HG02759 (cell line): Measurements from ENCODE around the gene HAUS8.
"Not testable (repeated sequence)": the region's sequence is repeated elsewhere in the genome, so short reads cannot be mapped to it uniquely, and the experiment has no call there.

Experiments used
- ATAC-seq: cut with Tn5 transposase; IDR thresholded peaks from one replicate; pipeline ENCODE4 v1.9.1; 2021; ENCODE audit warnings: mild to moderate bottlenecking, moderate library complexity; ENCODE audit not compliant: unreplicated experiment

HAUS8 gene

DNA sequence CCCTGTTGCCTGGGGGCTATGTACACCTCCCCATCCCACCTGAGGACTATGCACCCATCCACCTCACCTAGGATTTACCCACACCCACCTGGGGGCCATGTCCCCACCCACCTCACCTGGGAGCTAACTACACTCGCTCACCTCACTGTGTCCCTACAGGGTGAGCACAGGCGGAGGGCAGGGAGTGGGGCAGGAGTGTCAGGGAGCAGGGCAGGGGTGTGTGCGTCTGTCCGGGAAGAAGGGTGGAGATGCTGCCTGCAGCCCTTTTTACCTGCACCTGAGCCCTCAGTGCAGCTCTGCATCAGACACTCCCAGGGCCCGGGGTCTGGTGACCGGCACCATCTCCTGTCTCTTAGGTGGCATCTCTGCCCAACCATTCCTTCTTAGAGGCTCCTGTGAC lies 38.1 kb downstream of the HAUS8 start:
- no peak for ATAC-seq

DNA sequence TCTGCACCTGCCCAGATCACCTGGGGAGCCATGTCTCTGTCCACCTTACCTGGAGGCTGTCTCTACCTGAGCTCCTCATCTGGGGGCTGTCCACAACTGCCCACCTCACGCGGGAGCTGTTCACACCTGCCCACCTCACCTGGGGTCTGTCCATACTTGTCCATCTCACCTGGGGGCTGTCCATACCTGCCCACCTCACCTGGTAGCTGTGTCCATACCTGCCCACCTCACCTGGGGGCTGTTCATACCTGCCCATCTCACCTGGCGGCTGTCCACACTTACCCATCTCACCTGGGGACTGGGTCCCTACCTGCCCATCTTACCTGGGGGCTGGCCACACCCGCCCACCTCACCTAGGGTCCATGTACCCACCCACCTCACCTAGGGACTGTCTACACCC lies 38.6 kb downstream of the HAUS8 start:
- no peak for ATAC-seq

DNA sequence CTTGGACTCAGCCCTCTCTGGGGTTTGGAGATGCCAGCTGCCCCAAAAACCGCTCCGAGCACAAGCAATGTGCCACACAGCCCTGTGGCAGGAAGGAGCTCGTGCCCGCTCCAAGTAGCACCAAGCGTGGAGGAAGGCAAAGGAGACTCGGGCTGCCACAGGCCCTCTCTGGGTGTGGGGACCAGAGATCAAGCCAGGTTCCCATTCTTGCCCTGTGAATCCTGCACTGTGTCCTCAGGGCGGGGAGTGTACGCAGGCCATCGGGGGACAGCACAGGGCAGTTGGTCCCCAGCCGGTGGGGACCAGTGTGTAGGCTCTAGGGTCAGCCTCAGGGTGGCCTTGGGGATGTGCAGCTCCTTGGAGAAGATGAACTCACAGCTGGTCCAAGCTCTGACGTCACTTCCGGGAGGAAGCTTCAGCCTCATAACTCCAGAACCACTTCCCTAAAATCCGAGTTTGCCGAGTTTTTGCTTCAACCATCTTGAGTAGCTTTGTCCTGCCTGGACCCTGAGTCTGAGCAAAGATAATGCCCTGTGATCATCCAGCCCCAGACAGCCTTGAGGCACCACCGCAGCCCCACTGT lies 39.3 kb downstream of the HAUS8 start:
- ATAC-seq, result no peak

DNA sequence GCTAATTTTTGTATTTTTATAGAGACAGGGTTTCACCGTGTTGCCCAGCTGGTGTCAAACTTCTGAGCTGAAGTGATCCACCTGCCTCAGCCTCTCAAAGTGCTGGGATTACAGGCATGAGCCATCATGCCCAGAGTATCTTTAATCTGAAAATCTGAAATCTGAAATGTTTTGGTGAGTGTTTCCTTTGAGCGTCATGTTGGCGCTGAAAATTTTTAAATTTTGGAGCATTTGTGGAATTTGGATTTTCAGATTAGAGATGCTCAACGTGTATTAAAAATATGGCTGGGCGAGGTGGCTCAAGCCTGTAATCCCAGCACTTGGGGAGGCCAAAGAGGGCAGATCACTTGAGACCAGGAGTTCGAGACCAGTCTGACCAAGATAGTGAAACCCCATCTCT lies 43.5 kb downstream of the HAUS8 start:
- ATAC-seq, result no peak

DNA sequence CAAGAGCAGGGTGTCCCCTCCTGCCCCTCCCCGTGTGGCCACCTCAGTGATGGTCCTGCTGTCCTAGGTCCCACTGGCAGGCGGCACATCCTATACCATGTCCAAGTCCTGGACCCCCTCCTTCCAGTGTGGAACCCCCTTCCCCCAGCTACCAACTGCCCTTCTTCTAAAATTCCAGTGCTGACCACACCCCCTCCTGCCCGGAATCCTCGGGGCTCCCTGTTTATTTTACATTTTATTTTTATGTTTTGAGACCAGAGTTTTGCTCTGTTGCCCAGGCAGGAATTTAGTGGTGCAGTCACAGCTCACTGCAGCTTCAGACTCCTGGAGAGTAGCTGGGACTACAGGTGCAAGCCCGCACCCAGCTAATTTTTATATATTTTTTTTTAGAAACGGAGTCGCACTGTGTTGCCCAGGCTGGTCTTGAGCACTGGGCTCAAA lies 47.7 kb downstream of the HAUS8 start:
- no peak for ATAC-seq

DNA sequence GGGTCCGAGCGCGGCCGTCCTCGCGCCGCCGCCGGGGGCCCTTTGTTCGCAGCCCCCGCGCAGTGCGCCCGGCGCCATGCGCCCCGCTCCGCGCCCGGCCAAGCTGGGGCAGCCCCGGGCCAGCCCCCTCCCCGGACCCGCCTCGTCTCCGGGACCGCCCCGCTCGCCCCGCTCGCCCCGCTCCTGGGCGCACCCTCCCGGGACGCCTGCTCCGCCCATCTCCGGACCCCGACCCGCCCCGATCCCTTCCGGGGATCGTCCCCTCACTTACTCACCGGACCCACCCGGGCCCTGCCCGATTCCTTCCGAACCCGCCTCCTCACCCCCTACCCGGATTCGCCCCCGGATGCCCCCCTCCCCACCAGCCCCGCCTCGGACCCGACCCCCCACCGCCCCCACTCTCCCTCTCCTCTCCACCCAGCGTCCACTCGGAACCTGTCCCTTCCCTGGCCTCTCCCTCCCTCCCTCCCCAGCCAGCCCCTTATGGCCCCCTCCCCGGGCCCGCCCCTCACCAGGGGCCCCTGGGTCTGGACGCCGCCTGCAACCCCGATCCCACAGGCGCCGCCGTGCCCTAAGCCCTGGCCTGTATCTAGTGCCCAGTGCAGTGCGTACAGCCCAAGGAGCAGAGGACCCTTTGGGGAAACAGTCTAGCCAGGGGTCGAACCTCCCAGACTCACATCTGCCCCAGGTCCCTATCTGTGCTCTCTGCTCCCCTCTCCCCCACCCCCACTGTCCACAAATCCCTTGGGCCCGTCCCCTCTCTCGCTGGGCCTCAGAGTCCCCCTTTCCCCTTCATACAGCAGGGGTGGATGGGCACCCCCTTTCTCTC lies 48.3 kb downstream of the HAUS8 start, which contains the start of gene CPAMD8:
Gene CPAMD8, minus strand, starts transcription at position 105 of the 829 bp plus-strand sequence. CDS start 168 bp downstream, outside the sequence.
- no peak for ATAC-seq

DNA sequence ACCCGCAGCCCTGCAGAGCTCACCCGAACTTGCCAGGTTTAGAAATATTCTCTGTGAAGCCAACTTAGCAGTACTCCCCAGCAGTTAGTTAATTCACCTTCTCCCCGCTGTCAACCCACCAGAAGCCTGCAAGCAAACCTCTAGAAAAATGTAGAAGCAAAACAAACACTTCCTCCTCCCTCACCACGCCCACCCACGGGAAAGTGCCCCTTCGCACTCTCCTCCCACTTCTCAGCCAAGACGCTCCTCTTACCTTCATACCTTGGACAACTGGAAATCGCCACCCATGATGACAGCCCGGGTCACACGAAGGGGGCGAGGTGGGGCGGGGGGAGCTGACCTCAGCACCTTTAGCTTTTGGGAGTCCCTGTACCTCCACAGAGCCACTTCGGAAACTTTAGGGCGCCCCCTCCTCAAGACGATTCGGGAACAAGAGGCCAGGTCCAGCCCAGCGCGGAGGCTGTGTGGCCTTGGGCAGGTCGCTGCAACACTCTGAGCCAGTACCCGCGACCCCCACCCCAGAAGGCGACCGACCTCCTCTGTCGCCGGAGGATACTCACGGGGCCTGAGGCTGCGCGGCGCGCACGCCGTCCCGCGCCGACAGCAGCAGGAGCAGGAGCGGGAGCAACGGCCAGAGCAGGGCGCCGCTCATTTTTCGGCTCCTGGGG lies 49.1 kb downstream of the HAUS8 start:
- no peak for ATAC-seq

DNA sequence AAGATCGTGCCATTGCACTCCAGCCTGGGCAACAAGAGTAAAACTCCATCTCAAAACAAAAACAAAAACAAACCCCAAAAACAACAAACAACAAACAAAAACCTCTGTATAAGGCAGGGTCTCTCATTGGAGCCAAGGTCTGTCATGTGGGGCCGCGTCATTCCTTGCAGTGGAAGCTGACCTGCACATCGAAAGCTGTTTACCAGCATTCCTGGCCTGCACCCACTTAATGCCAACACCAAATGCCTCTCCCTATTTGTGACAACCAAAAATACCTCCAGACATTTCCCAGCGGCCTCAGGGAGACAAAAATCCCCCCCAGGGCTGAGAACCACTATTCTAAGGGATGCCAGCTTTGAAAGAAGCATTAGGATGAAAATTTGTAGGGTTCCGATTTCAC lies 49.9 kb downstream of the HAUS8 start:
- no peak for ATAC-seq

DNA sequence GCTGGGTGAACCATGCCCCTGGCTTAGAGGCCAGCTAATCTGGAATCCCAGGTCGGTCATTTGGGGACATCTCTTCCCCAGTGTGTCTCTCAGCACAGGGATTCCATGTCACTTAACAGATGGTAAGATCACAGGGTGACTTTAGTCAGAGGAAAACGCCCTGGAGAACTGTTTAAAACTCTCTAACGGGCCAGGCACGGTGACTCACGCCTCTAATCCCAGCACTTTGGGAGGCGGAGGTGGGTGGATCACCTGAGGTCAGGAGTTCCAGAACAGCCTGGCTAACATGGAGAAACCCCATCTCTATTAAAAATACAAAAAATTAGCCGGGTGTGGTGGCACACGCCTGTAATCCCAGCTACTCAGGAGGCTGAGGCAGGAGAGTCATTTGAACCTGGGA lies 50.3 kb downstream of the HAUS8 start:
- not testable (repeated sequence) for ATAC-seq

DNA sequence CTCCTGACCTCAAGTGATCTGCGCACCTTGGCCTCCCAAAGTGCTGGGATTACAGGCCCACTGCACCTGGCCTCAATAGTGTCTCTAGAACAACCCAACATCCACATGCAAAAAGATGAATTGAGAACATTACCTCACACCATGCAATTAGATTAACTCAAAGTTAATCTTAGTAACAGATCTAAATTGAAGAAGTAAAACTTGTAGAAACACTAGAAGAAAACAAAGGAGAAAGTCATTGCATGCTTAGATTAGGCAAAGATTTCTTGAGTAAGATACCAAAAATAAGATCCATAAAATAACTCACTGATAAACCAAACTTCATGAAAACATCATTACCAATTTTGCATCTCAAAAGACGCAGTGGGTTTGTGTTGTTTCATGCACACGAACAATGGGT lies 51.4 kb downstream of the HAUS8 start:
- no peak for ATAC-seq

DNA sequence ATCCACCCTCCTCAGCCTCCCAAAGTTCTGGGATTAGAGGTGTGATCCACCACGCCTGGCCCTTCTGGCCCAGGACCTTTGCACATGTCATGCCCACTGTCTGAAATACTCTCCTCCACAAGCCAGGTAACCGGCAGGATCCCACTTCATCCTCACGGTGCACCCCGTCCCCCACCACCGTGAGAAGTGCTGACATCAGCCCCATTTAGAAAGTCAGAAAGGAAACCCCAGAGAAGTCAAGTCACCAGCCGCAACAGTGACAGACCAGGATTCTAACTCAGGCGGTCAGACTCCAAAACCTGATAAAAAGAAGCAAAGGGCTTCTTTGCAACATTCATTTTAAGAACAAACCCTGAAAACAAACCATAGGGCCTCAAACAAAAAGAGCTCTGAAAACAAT lies 52.5 kb downstream of the HAUS8 start:
- ATAC-seq, result no peak

DNA sequence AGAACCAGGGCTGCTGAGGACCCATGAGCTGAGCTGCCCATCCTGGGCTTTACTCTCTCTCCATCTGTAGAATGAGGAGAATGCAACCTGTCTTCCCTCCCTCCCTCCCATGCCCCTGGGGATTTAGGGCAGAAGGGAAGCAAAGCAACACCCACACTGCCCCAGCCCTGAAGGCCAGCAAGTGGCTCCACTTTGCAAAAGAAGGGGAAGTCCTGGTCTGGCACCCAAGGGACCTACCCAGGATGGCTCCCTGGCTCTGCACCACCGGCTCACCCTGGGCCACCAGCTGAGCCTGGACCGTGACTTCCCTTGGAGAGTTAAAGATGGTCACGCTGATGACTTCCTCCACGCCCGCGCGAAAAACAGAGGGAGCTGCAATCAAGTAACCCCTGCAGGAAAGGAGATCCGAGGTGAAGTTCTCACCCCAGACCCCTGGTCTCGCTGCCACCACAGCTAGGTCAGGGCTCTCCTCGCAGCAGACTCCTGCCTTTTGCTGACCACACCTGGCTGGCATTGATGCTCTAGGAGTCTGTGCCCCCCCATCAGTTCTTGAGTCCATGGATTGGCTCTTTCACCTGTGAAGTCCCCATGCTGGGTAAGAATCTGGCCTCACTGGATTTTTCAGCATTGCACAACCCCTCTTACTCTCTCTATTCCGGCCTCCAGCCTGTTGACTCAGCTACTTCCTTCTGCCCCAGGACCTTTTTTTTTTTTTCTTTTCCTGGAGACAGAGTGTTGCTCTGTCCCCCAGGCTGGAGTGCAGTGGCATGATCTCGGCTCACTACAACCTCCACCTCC lies 53.3 kb downstream of the HAUS8 start:
- no peak for ATAC-seq

DNA sequence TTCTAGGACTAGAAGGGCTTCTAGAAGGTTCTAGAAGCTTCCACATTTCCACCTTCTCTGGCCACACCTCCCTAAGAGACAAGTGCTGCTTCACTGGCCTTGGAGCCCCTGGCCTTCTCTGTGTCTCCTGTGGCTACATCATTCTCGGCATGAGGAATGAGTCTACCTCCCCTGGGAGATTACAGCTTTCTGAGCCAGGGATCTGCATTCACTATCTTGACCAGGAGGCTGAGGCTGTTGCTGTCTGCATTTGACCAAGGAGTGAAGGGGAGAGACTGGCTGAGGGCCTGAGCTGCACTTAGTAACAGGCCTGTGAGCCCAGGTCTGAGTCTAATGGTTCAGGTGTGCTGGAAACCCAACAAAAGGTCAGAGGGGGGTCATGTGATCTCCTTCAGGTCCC lies 53.9 kb downstream of the HAUS8 start:
- no peak for ATAC-seq

DNA sequence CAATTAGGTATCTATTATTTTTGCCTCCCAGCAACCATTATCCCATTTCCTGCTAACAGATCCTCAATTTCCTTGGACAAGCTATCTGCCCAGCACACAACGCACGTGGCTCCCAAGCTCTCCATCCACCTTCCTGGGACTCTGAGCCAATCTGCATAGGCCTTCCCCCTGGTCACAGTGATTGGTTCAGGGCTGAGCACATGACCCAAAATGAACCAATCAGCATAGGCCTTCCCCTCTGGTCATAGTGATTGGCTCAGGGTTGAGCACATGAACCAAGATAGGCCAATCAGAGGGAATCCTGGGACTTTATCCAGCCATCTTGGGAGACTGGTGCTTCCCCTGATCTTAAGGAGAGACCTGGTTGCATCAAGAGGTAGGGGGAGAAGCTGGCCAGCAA lies 54.4 kb downstream of the HAUS8 start:
- no peak for ATAC-seq

DNA sequence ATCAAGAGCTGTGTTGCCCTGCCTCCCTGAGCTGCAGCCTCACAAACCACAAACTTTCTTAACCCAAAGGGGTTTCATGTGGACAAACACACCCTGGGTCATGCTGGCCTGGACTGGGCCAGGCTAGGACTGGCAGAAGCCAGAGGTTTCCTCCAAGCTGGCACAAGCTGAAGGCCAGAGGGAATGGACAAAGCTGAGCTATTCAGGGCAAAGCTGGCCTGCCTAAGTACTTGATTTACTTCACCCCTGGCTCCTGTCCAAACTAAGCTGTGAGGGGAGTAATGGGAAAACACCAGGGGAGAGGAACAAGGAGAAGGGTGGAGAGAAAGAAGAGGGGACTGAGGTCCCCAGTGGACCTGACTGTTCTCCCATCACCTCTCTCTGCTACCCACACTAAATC lies 54.9 kb downstream of the HAUS8 start:
- no peak for ATAC-seq

DNA sequence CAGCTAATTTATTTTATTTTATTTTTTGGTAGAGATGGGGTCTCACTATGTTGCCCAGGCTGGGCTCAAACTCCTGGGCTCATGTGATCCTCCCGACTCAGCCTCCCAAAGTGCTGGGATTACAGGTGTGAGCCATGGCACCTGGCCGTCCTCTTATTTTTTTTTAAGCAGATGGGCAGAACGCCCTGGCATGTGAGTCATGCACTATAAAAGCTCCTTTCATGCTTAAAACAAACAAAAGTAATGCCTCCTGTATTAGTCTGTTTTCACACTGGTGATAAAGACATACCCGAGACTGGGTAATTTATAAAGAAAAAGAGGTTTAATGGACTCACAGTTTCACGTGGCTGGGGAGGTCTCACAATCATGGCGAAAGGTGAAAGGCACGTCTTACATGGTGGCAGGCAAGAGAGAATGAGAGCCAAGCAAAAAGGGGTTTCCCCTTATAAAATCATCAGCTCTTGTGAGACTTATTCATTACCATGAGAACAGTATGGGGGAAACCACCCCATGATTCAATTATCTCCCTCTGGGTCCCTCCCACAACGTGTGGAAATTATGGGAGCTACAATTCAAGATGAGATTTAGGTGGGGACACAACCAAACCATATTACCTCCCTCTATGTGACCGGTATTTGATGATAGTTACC lies 60.9 kb downstream of the HAUS8 start:
- not testable (repeated sequence) for ATAC-seq

DNA sequence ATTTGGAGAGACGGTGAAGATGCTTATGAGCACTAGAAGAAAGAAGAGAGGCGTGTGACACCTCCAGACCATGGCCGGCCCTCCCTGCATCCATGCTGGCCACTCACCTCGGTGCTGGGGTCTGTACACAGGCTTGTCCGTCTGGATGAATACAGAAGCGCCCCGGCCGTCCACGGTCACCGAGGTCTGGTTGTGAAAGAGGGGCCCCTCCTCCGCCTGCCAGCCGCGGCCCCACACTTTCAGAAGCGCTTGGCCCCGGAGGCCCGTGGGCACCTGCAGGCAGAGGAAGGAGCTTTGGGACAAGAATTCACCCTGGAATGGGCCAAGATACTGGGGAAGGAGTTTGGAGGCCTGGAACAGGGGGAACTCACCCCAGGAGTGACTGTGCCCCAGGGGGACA lies 63.8 kb downstream of the HAUS8 start:
- no peak for ATAC-seq

DNA sequence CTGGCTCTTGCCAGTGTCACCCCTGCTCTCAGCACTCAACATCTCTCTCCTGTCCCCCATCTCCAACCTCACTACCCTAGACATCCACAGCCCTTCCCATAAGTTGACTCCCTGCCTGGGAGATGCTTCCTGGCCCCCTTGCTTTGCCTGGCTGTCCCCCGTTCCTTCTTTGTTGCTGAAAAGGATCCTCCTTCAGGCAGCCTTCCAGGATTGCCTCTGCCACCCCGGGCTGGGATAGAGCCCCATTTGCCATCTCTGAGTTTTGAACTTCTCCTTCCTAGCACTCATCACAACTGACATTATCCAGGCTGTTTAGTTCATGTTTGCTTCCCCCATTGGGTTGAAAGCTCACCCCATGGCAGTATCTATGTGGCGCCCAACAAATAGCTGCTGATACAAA lies 68.7 kb downstream of the HAUS8 start:
- no peak for ATAC-seq

DNA sequence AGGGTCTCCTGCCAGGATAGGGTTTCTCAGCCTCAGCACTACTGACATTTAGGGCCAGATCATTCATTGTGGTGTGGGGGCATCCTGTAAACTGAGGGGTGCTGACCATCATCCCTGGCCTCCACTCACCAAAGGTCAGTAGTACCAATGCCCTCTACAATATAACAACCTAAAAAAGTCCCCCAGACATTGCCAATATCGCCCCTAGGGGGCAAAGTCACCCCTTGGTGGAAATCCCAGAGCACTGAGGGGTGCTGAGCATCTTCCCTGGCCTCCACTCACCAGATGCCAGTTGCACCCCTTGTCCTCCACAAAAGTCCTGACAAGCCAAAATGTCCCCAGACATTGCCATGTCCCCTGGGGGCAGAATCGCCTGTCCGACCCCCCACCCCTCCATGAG lies 70.3 kb downstream of the HAUS8 start:
- ATAC-seq, result no peak

DNA sequence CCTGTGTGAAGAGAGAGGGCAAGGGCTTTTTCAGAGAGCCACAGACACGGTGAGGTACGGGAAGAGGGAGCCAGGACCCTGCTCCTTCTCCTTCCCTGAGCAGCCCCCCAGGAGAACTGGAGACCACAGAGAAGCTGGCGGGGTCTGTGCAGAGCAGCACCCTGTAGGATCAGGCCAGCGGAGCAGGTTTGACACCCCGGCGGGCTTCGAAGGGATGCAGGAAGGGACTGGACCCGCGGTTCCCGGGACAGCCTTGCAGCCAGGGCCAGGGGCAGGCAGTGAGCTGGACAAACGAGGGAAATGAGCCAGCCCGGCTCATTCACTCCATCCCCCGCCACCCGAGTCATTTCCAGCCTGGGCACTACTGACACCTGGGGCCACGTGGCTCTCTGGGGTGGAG lies 70.9 kb downstream of the HAUS8 start:
- ATAC-seq, result no peak

DNA sequence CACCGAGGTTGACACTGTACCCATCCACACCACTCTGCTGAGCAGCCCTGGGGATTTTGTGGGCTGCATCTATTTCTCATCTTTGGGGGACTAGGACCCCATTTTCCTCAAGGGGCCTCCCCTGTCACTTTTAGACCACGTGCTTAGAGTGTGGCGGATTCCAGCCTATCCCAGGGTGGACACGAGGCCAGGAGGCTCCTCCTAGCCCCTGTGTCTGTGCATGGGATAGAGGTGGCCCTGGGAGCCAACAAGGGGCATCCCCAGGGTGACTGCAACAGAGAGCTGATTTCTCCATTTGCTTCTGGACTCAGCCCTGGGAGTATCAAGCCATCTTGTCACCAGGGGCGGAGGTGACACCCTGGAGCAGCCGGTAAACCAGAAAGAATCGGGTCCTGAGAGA lies 72.8 kb downstream of the HAUS8 start:
- no peak for ATAC-seq
